ENCODE data around the gene KLHDC8A. TPM values are rescaled to one million over a fixed set of nuclear protein-coding genes. Genes with fewer than 3 reads are reported as not detected.

Gene KLHDC8A
- polyA plus RNA-seq, 1 donor (not counting 4 experiments of a cell fraction or from before 2014, with no cell fraction given) = not detected

GRCh38 chr1:205371871-205372660 lies 15.3 kb upstream of the KLHDC8A start:
- Histone ChIP-seq H3K4me1 (ENCODE audit: control insufficient read depth, extremely low read depth, insufficient read depth, low read length) (peaks cover 29% of the 10 kb centered on the region), H3K9me1 (ENCODE audit: control insufficient read depth, extremely low read depth, insufficient read depth, low read length) (no peaks in the 10 kb centered on the region), H2AFZ (ENCODE audit: control insufficient read depth, low read length) (no peak overlapping the region), H3K27ac (ENCODE audit: control insufficient read depth, insufficient read depth, low read length) (no peak overlapping the region), H3K79me2 (ENCODE audit: control insufficient read depth, insufficient read depth, low read length) (no peaks in the 10 kb centered on the region), H4K20me1 (ENCODE audit: control insufficient read depth, extremely low read depth, insufficient read depth, low read length) (no peaks in the 10 kb centered on the region), H3K9ac (ENCODE audit: control insufficient read depth, extremely low read depth, insufficient read depth, low read length) (no peak overlapping the region), H3K27me3 (ENCODE audit: control insufficient read depth, extremely low read depth, insufficient read depth, low read length) (no peaks in the 10 kb centered on the region), H3K36me3 (ENCODE audit: control insufficient read depth in 2 of 2, extremely low read depth in 1 of 2, insufficient read depth in 2 of 2, low read length in 2 of 2) (no peaks in the 10 kb centered on the region), H3K4me2 (ENCODE audit: control insufficient read depth, extremely low read depth, insufficient read depth, low read depth, low read length) (no peak overlapping the region), H3K9me3 (ENCODE audit: control insufficient read depth, low read depth, low read length) (no peaks in the 10 kb centered on the region), H3K4me3 (ENCODE audit: control insufficient read depth in 2 of 3, extremely low read depth in 1 of 3, insufficient read depth in 2 of 3, low read depth in 1 of 3, low read length in 3 of 3) (no peak overlapping the region)
- dilution Hi-C loops (cut with MboI; ENCODE audit: extremely low pct_ligation_motif_present, low sequenced_read_pairs) = no loop called here
- DNase-seq (ENCODE audit: low read depth, low spot score) = no peak
- no peak for FAIRE-seq
- TF ChIP-seq CTCF (optimal IDR thresholded peaks at IDR 0.05 in 1 of 3, IDR thresholded peaks at IDR 0.05 in 1 of 3, conservative IDR thresholded peaks at IDR 0.05 in 1 of 3; ENCODE audit: extremely low read depth in 1 of 3, insufficient read depth in 2 of 3, low read length in 3 of 3) (no peak), EZH2 (IDR thresholded peaks at IDR 0.05; ENCODE audit: low read length) (no peak)

DNA sequence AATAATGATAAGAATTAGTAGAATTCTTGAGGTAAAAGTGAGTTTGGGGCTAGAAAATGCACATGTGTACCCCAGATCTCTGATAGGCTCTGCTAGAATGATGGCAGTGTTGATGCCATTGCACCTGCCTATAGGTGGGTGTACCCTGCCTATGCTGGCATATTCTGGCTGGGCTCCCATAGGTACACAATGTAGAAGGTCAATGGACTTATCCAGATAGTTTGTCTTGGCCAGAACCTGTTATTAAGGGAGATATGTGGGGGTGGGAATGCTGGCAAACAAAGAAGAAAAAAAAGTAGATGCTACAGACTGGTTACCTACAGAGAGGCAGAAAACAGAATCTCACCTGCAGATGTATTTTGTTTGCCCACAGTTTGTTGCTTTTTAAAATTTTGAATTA lies 14.1 kb upstream of the KLHDC8A start:
- no peak for FAIRE-seq
- no peak for TF ChIP-seq CTCF (optimal IDR thresholded peaks at IDR 0.05 in 1 of 3, IDR thresholded peaks at IDR 0.05 in 1 of 3, conservative IDR thresholded peaks at IDR 0.05 in 1 of 3; ENCODE audit: extremely low read depth in 1 of 3, insufficient read depth in 2 of 3, low read length in 3 of 3)
- no peak for TF ChIP-seq EZH2 (IDR thresholded peaks at IDR 0.05; ENCODE audit: low read length)

More for the DNA sequence above, 14.1 kb upstream of the KLHDC8A start:
- Histone ChIP-seq H3K4me3 (ENCODE audit: control insufficient read depth in 2 of 3, extremely low read depth in 1 of 3, insufficient read depth in 2 of 3, low read depth in 1 of 3, low read length in 3 of 3) (no peak overlapping the region), H3K27ac (ENCODE audit: control insufficient read depth, insufficient read depth, low read length) (no peak overlapping the region), H3K9ac (ENCODE audit: control insufficient read depth, extremely low read depth, insufficient read depth, low read length) (no peak overlapping the region), H3K79me2 (ENCODE audit: control insufficient read depth, insufficient read depth, low read length) (no peaks in the 10 kb centered on the region), H3K27me3 (ENCODE audit: control insufficient read depth, extremely low read depth, insufficient read depth, low read length) (no peaks in the 10 kb centered on the region), H3K36me3 (ENCODE audit: control insufficient read depth in 2 of 2, extremely low read depth in 1 of 2, insufficient read depth in 2 of 2, low read length in 2 of 2) (no peaks in the 10 kb centered on the region), H3K9me1 (ENCODE audit: control insufficient read depth, extremely low read depth, insufficient read depth, low read length) (no peaks in the 10 kb centered on the region), H3K4me1 (ENCODE audit: control insufficient read depth, extremely low read depth, insufficient read depth, low read length) (peaks cover 25% of the 10 kb centered on the region), H4K20me1 (ENCODE audit: control insufficient read depth, extremely low read depth, insufficient read depth, low read length) (no peaks in the 10 kb centered on the region), H3K9me3 (ENCODE audit: control insufficient read depth, low read depth, low read length) (no peaks in the 10 kb centered on the region), H2AFZ (ENCODE audit: control insufficient read depth, low read length) (no peak overlapping the region), H3K4me2 (ENCODE audit: control insufficient read depth, extremely low read depth, insufficient read depth, low read depth, low read length) (no peak overlapping the region)
- no peak for DNase-seq (ENCODE audit: low read depth, low spot score)
- dilution Hi-C loops (cut with MboI; ENCODE audit: extremely low pct_ligation_motif_present, low sequenced_read_pairs) = no loop called here

Measured in keratinocyte (primary cell).